Activated T-cell treated with anti-CD3 and anti-CD28 coated beads, Interleukin-2, amount 50 U/mL, for 1 hour (primary cell): ENCODE results near the gene PTPN4.
A peak's percentile ranks its signal among the peaks of the same experiment; 100 is the strongest.

ENCODE experiments used
- DNase-seq: peaks from one replicate; pipeline ENCODE4 v3.0.0-alpha.2; 2020

Gene PTPN4, protein sequence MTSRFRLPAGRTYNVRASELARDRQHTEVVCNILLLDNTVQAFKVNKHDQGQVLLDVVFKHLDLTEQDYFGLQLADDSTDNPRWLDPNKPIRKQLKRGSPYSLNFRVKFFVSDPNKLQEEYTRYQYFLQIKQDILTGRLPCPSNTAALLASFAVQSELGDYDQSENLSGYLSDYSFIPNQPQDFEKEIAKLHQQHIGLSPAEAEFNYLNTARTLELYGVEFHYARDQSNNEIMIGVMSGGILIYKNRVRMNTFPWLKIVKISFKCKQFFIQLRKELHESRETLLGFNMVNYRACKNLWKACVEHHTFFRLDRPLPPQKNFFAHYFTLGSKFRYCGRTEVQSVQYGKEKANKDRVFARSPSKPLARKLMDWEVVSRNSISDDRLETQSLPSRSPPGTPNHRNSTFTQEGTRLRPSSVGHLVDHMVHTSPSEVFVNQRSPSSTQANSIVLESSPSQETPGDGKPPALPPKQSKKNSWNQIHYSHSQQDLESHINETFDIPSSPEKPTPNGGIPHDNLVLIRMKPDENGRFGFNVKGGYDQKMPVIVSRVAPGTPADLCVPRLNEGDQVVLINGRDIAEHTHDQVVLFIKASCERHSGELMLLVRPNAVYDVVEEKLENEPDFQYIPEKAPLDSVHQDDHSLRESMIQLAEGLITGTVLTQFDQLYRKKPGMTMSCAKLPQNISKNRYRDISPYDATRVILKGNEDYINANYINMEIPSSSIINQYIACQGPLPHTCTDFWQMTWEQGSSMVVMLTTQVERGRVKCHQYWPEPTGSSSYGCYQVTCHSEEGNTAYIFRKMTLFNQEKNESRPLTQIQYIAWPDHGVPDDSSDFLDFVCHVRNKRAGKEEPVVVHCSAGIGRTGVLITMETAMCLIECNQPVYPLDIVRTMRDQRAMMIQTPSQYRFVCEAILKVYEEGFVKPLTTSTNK

GRCh38 chr2:119759451-119760236, at the start of gene PTPN4:
Gene PTPN4 (plus strand): TSS chr2:119759922. CDS start chr2:119809854, 49,932 bp downstream.
- DNase-seq = peak; percentile 94

DNA sequence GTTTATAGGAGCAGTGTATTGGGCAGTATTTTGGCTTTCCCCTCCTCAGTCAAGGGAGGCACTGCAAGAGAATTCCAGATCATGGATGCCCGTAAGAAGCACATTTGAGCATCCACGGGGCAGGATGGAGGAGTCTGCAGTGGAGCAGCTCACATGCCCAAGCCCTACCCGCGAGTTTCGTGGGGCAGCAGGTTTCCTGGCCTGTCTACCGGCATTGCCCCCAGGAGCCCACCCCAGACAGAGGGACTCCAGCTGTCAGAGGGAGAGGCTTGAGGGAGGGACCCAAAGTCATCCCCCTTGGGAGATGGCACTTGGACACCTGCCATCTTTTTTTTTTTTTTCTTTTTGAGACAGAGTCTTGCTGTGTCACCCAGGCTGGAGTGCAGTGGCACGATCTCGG, 49.4 kb upstream of the PTPN4 start:
- no peak for DNase-seq

DNA sequence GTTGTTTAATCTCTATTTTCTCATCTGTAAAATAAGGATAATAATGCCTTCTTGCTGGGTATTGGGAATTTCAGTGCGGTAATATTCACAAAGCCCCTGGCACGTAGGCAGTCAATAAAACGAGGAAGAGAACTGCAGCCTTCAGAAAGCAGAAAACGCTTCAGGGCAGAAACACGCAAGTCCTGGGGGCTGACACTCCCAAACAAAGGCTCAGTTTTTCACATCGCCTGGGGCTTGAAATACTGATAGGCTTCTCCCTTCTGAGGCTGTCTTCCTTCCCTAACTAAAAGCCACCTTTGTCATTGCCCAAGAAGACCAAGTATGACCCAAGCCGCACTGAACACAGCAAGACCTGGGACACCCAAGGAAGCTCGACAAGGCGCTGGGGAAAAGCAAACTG, 48.4 kb upstream of the PTPN4 start:
- no peak for DNase-seq

DNA sequence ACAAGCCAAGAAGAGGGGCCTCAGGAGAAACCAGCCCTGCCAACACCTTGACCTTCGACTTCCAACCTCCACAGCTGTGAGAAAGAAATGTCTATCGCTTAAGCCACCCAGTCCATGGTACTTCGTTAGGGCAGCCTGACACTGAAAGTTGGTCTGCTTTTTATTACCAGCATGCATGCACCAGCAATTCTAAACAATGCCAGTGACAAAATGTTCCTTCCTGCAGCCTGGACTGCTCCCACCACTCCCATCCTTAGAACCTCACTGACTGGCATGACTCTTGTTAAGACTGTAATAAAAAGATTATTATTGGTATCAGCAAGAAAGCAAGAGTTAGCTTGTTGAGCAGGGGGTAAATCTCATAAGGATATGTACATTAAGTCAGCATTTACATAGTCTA, 47.2 kb upstream of the PTPN4 start:
- DNase-seq = no peak

DNA sequence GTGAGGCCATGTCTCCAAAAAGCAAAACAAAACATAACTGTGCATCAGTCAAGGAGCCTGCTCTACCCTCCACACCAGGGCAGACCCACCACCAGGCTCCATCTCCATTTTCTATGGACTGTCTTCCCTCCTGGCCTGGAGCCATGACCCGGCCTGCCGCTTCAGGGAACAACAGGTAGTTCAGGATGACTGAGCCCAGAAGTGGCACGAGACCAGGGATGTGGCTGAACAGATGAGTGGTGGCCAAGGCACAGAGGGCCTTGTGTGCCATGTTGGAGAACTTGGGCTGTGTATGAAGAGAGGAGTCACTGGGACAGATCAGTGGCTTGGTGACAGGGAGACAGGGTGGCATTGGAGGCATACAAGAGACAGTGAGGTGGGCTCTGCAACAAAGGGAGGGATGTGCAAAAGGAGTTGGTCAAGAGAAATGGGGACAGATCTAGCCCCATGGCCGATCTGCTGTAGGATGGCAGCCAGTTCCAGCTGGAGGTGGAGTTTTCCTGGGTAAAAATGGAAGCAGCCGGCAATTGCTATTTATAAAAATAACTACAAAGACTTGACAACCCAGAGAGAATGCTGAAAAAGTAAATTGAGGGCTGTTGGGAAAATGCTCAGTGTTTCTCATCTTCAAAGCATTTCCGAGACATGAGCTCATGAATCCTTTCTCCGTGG, 45.8 kb upstream of the PTPN4 start:
- no peak for DNase-seq

- DNase-seq = no peak
Observed at GRCh38 chr2:119715409-119716283, 44.1 kb upstream of the PTPN4 start.

DNA sequence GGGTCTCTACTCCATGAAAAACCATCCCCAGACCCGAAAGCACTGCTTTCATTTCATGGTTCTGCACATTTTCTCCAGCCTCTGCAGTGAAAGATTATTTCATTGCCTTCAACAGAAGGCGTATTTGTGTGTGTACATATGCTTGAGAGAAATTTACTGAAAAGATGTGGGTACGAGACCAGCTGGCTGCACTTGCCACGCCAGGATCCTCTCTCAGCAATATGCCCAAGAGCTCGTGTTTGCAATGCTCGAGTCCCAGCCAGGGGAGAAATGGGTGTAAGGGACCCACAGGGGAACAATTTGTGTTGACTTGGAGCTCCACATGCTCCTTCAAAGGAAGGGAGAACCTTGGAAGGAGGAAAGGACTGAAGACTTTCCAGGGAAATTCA, 43.4 kb upstream of the PTPN4 start:
- no peak for DNase-seq

DNA sequence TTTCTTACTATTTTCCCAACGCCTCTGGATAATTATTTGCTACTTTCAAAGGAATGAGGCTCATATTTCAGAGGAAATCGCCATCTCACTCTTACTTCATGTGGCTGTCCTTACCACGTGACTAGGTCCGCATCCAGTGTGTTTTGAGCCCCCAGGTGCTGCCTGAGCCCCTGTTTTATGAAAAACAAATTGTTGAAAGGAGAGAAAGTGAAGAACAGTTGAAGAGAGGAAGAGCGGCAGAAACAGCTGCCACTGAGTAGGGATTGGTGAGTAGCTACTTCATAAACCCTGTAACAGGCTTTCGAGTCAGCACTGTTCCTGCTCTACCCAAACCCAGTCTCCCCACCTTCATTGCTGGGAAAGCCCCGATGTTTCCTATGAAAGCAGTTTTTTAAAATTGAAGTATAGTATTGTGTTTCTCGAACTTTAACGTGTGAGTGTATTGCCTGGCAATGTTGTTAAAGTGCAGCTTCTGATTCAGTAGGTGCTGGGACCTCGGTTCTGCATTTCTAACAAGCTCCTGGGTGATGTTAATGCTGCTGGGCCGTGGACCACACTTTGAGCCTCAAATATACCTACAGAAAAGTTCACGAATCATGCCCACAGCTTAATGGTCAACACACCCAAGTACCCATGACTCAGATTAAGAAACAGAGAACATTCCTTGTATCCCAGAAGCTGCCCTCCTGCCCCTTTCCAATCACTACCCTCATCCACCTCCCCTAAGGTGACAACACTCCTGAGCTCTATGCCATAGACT, 41.0 kb upstream of the PTPN4 start:
- no peak for DNase-seq

DNA sequence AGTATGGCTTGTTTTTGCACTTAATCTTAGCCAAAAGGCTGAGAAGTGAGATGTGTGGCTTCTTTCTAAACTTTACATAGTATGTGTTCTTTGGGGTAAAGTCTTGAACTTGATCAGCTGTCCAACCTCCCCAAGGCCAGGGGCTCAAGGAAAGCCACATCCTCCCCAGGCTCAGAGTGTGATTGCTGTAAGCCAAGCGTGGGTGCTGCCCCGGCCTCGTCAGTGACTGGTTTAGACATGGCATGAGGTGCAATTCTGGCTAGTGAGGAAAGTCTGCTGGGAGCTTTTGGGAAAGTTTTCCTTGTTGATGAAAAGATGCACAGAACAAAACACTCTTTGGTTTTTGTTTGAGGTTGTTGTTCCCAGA, 40.5 kb upstream of the PTPN4 start:
- no peak for DNase-seq

- no peak for DNase-seq
Observed at GRCh38 chr2:119721043-119721442, 38.7 kb upstream of the PTPN4 start.

- DNase-seq = no peak
Observed at GRCh38 chr2:119721462-119721861, 38.3 kb upstream of the PTPN4 start.

DNA sequence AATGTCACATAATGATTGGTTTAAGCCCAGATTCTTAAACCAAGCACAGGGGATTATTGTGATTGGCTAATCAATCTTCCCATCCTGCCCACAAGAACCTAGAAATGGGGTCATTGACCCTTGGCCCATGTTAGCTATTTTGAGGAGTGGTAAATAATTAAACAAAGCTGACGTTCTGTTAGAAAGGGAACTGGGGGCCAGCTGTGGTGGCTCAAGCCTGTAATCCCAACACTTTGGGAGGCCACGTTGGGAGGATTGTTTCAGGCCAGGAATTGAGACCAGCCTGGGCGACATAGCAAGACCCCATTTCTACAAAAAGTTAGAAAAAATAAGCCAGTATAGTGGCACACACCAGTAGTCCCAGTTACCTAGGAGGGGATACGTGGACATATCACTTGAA, 37.8 kb upstream of the PTPN4 start:
- no peak for DNase-seq

DNA sequence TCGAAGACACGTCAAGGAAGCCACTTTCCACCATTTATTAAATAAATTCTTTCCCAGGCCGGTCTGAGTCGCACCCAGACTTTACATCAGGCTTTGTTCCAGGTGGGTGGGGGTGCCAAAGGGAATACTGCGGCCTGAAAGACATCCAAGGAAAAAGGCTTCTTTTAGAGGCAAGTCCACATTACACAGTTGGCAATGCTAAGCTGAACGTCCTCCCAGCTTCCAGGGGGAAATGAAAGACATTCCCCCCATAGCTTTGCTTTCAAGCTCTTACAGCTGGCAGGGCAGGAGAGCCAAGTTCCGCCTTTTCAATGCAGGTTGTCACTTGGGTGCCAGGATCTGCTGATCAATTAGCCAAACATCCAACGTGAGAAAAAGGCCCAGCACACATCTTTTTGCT, 36.5 kb upstream of the PTPN4 start:
- DNase-seq = no peak

DNA sequence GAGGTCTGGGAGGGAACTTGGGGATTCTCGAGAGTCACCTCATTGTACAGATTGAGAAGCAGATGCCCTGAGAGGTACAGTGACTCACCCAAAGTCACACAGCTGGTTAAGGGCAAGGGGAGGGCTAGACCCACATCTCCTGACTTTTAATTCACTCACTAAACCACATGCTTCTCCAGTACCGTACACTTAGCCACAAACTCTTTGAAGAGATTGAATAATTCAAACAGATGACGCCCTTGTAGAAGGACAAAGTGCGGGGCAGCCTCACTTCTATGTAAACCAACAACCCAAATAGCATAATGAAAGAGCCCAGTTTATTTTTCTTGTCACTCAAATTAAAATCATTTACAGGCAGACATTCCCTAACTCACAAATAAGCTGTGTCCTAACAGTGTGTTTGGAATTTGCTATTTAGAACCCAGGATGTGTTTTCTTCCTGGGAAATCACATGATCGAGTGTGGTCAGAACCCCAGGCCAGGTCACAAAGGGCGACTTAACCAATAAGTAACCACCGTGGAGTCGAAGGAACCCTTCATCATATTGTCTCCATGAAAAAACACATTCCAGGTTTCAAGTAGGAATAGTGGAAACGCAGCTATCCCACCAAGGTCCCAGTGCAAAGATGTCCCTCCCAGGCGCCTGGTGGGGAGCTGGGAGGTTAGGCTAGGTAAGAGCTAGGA, 35.8 kb upstream of the PTPN4 start:
- DNase-seq = no peak

DNA sequence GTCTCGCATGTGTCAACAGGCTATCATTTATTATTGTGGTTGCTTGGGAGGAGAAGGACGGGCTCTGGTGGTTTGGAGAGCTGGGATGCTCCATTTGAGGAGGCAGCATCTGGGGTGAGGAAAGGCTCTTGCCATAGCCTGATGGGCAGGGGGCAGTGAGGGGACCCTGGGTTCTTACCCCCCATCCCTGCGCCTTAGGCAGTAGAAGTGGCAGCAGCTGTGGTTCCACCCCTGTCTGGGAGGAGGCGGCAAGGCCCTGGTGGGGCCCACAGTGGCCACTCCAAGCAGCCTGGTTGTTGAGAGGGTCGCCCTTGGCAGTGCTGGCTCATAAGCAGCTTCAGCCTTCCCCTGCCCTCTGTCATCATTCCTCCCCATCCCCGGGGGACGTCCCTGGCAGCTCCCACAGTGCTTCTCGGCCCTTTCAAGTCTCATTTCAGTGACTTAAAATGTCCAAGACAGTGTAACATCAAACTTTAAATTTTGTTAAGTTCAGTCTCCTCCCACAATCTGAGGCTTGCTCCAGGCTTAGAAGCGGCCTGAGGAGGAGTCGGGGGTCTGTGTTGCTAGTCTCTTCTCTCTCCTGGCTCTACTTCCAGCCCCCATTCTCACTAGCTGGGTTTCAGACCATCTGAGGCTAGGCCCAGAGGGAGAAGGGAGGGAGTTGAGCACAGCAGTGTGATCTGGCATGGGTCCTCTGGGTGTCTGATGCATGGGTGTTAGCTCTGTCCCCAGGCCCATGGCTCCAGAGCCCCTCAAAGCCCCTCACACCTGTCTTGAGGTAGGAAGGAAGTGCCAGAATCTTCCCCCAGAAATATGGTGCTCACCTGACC, 34.9 kb upstream of the PTPN4 start:
- no peak for DNase-seq

- DNase-seq = no peak
Observed at GRCh38 chr2:119727493-119727892, 32.2 kb upstream of the PTPN4 start.

DNA sequence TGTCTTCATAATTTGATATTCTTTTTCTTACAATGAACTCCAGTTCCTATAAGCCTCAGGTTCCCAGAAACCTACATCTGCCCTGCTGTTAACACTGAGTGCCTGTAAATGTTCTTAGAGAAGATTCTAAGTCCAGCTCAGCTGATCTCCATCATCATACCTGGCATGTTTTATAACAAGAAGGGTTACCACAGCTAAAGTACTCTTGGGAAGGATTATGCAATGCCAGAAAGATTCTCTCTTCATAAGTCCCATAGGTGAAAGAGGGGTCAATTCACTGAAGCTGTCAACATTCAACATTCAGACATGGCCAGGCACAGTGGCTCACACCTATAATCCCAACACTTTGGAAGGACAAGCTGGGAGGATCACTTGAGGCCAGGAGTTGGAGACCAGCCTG, 31.3 kb upstream of the PTPN4 start:
- no peak for DNase-seq

- DNase-seq = no peak
Observed at GRCh38 chr2:119730671-119731177, 29.0 kb upstream of the PTPN4 start.

DNA sequence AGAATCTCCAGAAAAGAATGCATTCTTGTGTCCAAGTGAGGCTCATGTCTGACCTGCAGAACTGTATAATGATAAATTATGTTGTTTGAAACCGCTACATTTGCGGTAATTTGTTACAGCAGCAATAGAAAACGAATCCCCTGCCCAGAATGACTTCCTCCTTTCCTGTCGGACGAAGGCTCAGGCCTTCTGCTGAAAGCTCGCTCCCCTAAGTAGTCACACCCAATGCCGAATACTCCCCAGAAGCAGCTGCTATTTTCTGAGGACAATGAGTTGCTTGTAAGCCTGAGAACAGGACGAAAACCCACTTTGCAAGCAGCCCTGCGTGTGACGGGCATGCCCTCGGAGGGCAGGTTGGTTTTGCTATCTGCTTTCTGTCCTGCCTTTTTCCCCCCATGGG, 27.7 kb upstream of the PTPN4 start:
- DNase-seq = no peak
